G401.6 (cell line): Measurements from ENCODE around the gene GLYAT.

Experiments used
- FAIRE-seq: peaks from 2 replicates; lab custom pipeline; 2012; peaks lifted over from hg19 to GRCh38; lab: Jason Lieb, UNC

The GLYAT gene

GRCh38 chr11:58731819-58732218 is at the start of gene GLYAT:
GLYAT (minus strand) TSS chr11:58731943; CDS start chr11:58724496, 7,447 bp downstream.
- FAIRE-seq, result no peak

GRCh38 chr11:58781345-58781744 is 49.6 kb upstream of the GLYAT start:
- no peak for FAIRE-seq

- FAIRE-seq, result no peak
Observed at GRCh38 chr11:58780578-58780977, 48.8 kb upstream of the GLYAT start.

- FAIRE-seq, result no peak
Observed at GRCh38 chr11:58776891-58777710, 45.4 kb upstream of the GLYAT start.

GRCh38 chr11:58775066-58775708 is 43.4 kb upstream of the GLYAT start:
- FAIRE-seq, result no peak

GRCh38 chr11:58774164-58774593 is 42.4 kb upstream of the GLYAT start:
- no peak for FAIRE-seq

GRCh38 chr11:58773337-58773736 is 41.6 kb upstream of the GLYAT start:
- FAIRE-seq, result no peak

- no peak for FAIRE-seq
Observed at GRCh38 chr11:58772329-58773285, 40.9 kb upstream of the GLYAT start.

- FAIRE-seq, result no peak
Observed at GRCh38 chr11:58771458-58771855, 39.7 kb upstream of the GLYAT start.

- FAIRE-seq, result no peak
Observed at GRCh38 chr11:58770627-58771457, 39.1 kb upstream of the GLYAT start.

- FAIRE-seq, result no peak
Observed at GRCh38 chr11:58770166-58770565, 38.4 kb upstream of the GLYAT start.

GRCh38 chr11:58769308-58769707 is 37.6 kb upstream of the GLYAT start:
- FAIRE-seq, result no peak

GRCh38 chr11:58768137-58768536 is 36.4 kb upstream of the GLYAT start:
- no peak for FAIRE-seq

GRCh38 chr11:58765078-58765477 is 33.3 kb upstream of the GLYAT start:
- no peak for FAIRE-seq

GRCh38 chr11:58763120-58763490 is 31.4 kb upstream of the GLYAT start:
- FAIRE-seq, result no peak

- no peak for FAIRE-seq
Observed at GRCh38 chr11:58762284-58763119, 30.8 kb upstream of the GLYAT start.

- no peak for FAIRE-seq
Observed at GRCh38 chr11:58757439-58757838, 25.7 kb upstream of the GLYAT start.

GRCh38 chr11:58745705-58746364 is 14.1 kb upstream of the GLYAT start:
- no peak for FAIRE-seq

- FAIRE-seq, result no peak
Observed at GRCh38 chr11:58744988-58745704, 13.4 kb upstream of the GLYAT start.
